Parathyroid adenoma (tissue), 2 donors: ENCODE results near the gene ALPI.

Experiments
- H2AFZ ChIP-seq: fragments of 300-600 bp; sonication (generic); one replicate; pipeline ENCODE4 v1.7.0; 2017; ENCODE audit warnings: antibody characterized with exemption, mild to moderate bottlenecking
- H3K27ac ChIP-seq: fragments of 300-600 bp; sonication (generic); one replicate; pipeline ENCODE4 v1.7.0; 2017
- H3K27me3 ChIP-seq: fragments of 300-600 bp; sonication (generic); one replicate; pipeline ENCODE4 v1.7.0; 2017; ENCODE audit warnings: low read length; ENCODE audit not compliant: control insufficient read depth, insufficient read depth
- H3K36me3 ChIP-seq: fragments of 300-600 bp; sonication (generic); one replicate; pipeline ENCODE4 v1.7.0; 2017; ENCODE audit warnings: low read length; ENCODE audit not compliant: control insufficient read depth, insufficient read depth
- H3K4me1 ChIP-seq: fragments of 300-600 bp; sonication (generic); one replicate; pipeline ENCODE4 v1.7.0; 2017; ENCODE audit warnings: control low read depth
- H3K4me2 ChIP-seq: fragments of 300-600 bp; sonication (generic); one replicate; pipeline ENCODE4 v1.7.0; 2017; ENCODE audit warnings: low read length
- H3K4me3 ChIP-seq: fragments of 300-600 bp; sonication (generic); one replicate; pipeline ENCODE4 v1.7.0; 2017; ENCODE audit warnings: low read depth, low read length
- H3K79me2 ChIP-seq: fragments of 300-600 bp; sonication (generic); one replicate; pipeline ENCODE4 v1.7.0; 2017; ENCODE audit warnings: control low read depth
- H3K9ac ChIP-seq: fragments of 300-600 bp; sonication (generic); one replicate; pipeline ENCODE4 v1.7.0; 2017; ENCODE audit warnings: mild to moderate bottlenecking
- H3K9me3 ChIP-seq: fragments of 300-600 bp; sonication (generic); one replicate; pipeline ENCODE4 v1.7.0; 2017; ENCODE audit warnings: low read length; ENCODE audit not compliant: control insufficient read depth
- TF ChIP-seq, protein P1 (sequence below): fragments of 300-600 bp; sonication (generic); IDR thresholded peaks from one replicate; pipeline ENCODE4 v1.7.0; 2017; ENCODE audit warnings: antibody characterized with exemption, mild to moderate bottlenecking
- donor health status: primary hyperparathyroidism.

ALPI gene

DNA sequence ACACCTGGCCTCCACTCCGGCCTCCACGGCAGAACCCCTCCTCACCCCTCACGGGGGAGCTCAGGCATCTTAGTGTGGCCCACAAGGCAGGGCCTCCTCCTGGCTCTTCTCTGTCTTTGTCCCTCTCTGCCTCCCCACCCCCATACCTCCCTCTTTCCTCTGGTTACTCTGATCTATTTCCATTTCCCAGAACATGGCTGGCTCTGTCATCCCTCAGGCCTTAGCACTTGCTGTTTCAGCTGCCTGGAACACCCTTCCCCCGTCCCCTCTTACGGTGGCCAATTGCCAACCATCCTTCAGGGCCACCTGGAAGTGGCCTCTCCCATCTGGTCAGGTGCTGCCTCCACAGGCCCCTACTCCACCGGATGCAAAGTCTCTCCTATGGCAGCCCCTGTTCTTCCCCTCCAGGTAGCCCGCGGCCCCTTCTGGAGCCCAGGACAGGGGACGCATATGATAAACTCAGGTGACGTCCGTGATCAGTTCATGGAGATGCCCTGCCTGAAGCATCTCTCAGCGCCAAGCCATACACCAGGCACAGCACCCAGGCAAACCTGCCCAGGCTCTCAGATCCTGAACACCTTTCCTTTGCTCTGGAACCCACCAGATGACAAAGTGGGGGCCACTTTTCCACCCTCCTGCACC is 35.3 kb downstream of the ALPI start:
- no peak overlapping the region for H3K4me3 ChIP-seq
- no peak overlapping the region for H2AFZ ChIP-seq
- no peaks in the 10 kb centered on the region for H3K9me3 ChIP-seq
- no peak overlapping the region for H3K27ac ChIP-seq
- H3K4me2 ChIP-seq: no peak overlapping the region
- no peaks in the 10 kb centered on the region for H3K79me2 ChIP-seq
- H3K9ac ChIP-seq: no peak overlapping the region
- TF ChIP-seq, protein P1, sequence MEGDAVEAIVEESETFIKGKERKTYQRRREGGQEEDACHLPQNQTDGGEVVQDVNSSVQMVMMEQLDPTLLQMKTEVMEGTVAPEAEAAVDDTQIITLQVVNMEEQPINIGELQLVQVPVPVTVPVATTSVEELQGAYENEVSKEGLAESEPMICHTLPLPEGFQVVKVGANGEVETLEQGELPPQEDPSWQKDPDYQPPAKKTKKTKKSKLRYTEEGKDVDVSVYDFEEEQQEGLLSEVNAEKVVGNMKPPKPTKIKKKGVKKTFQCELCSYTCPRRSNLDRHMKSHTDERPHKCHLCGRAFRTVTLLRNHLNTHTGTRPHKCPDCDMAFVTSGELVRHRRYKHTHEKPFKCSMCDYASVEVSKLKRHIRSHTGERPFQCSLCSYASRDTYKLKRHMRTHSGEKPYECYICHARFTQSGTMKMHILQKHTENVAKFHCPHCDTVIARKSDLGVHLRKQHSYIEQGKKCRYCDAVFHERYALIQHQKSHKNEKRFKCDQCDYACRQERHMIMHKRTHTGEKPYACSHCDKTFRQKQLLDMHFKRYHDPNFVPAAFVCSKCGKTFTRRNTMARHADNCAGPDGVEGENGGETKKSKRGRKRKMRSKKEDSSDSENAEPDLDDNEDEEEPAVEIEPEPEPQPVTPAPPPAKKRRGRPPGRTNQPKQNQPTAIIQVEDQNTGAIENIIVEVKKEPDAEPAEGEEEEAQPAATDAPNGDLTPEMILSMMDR: no peak
- no peaks in the 10 kb centered on the region for H3K4me1 ChIP-seq
- H3K27me3 ChIP-seq: peaks cover 3% of the 10 kb centered on the region
- H3K36me3 ChIP-seq: no peaks in the 10 kb centered on the region

GRCh38 chr2:232492236-232492848 is 36.4 kb downstream of the ALPI start:
- Histone ChIP-seq H3K4me1 (no peaks in the 10 kb centered on the region), H3K36me3 (no peaks in the 10 kb centered on the region), H3K27me3 (no peaks in the 10 kb centered on the region), H3K79me2 (no peaks in the 10 kb centered on the region), H3K4me3 (no peak overlapping the region), H3K9me3 (no peaks in the 10 kb centered on the region), H2AFZ (no peak overlapping the region), H3K9ac (no peak overlapping the region), H3K27ac (no peak overlapping the region), H3K4me2 (no peak overlapping the region)
- TF ChIP-seq, protein P1: no peak

GRCh38 chr2:232492963-232493700 is 37.2 kb downstream of the ALPI start:
- H3K9ac ChIP-seq: no peak overlapping the region
- no peak overlapping the region for H2AFZ ChIP-seq
- no peak overlapping the region for H3K4me2 ChIP-seq
- H3K79me2 ChIP-seq: no peaks in the 10 kb centered on the region
- no peaks in the 10 kb centered on the region for H3K9me3 ChIP-seq
- H3K27me3 ChIP-seq: no peaks in the 10 kb centered on the region
- no peaks in the 10 kb centered on the region for H3K4me1 ChIP-seq
- no peaks in the 10 kb centered on the region for H3K36me3 ChIP-seq
- TF ChIP-seq, protein P1: no peak
- H3K4me3 ChIP-seq: no peak overlapping the region
- no peak overlapping the region for H3K27ac ChIP-seq

- H3K27ac ChIP-seq: no peak overlapping the region
- H3K4me3 ChIP-seq: no peak overlapping the region
- no peaks in the 10 kb centered on the region for H3K27me3 ChIP-seq
- no peak overlapping the region for H3K4me2 ChIP-seq
- no peak overlapping the region for H3K9ac ChIP-seq
- H3K4me1 ChIP-seq: no peaks in the 10 kb centered on the region
- H3K9me3 ChIP-seq: no peaks in the 10 kb centered on the region
- TF ChIP-seq, protein P1: no peak
- H3K79me2 ChIP-seq: no peaks in the 10 kb centered on the region
- no peaks in the 10 kb centered on the region for H3K36me3 ChIP-seq
- H2AFZ ChIP-seq: no peak overlapping the region
Measured at GRCh38 chr2:232493701-232494474, 37.9 kb downstream of the ALPI start.
